Measurements from ENCODE around the gene ZNF79.

Gene ZNF79

DNA sequence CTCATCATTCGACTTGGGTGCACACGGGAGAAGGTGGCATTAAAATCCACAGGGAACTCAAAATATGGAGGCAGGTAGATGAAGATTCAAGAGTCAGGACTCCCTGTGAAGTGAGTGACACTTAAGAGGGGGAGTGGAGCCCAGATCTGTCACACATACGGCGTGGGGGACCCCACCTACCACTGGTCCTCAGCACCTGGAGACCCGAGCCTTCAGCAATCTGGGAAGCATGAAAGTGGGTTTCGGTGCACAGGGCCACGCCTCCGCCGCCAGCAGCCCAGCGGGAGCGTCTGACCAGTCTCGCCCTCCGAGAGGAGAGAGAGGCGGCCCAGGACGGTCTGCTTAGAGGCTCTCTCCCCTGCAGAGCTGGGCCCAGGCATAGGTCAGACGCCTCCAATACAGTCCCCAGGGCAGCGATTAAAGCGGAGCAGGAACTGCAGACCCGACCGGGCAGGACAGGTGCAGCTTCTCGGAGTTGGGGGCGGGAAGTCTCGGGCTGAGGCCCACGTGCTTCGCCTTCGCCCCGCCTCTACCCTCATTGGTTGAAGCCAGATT lies 27.9 kb upstream of the ZNF79 start:
- ChIA-PET POLR2A (interaction anchor here (0.7 to 1.7 kb wide), 13 partner anchors 8 to 181 kb away, joined by 3 to 18 read pairs (median 4); partner anchors contain the start of gene ZNF79), CTCF (interaction anchor here (0.8 to 1.6 kb wide), 2 partner anchors 36 to 172 kb away, joined by 3 to 4 read pairs; no protein-coding TSS in a partner anchor)
- no peak for TF ChIP-seq SP1 (IDR thresholded peaks at IDR 0.05)
- peak; percentile 98 for TF ChIP-seq L3MBTL2 (conservative IDR thresholded peaks at IDR 0.05)
- no peak for DNase-seq (ENCODE audit: extremely low spot score)

DNA sequence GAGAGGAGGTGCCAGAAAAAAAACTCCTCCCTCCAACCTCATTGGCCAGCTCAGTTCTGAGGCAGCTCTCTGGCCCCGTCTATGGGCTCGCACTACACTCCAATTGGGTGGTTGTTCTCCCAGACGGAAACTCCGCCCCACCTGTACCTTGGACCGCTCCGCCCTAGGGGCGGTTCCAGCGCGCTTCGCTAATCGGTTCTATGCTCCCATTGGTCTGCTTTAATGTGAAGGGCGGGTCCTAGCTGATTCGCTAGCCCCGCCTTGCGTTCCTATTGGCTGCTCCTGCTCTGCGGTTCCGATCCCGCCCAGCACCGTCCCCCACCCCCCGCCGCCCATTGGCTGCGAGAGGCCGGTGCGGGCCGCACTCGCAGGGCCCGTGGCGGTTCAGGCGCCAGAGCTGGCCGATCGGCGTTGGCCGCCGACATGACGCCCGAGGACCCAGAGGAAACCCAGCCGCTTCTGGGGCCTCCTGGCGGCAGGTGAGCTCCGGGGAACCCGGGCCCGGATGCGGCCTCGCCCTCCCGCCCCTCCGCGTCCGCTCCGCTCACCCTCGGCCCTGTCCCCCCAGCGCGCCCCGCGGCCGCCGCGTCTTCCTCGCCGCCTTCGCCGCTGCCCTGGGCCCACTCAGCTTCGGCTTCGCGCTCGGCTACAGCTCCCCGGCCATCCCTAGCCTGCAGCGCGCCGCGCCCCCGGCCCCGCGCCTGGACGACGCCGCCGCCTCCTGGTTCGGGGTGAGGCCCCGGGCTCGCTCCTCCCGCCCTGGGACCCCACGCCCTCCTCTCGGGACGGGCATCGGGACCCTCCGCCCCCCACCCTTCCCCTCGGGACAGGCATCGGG lies 27.2 kb upstream of the ZNF79 start, which contains the start of gene SLC2A8:
Gene SLC2A8, plus strand, starts transcription at position 362 of the 838 bp plus-strand sequence. Its CDS starts 62 bp downstream, at position 424.
- ChIA-PET POLR2A (interaction anchor here (0.7 to 1.7 kb wide), 13 partner anchors 9 to 182 kb away, joined by 3 to 18 read pairs (median 4); partner anchors contain the start of gene ZNF79), CTCF (interaction anchor here (0.8 to 1.6 kb wide), 2 partner anchors 37 to 173 kb away, joined by 3 to 4 read pairs; no protein-coding TSS in a partner anchor)
- DNase-seq (ENCODE audit: extremely low spot score): peak; percentile 97
- TF ChIP-seq, protein P1, sequence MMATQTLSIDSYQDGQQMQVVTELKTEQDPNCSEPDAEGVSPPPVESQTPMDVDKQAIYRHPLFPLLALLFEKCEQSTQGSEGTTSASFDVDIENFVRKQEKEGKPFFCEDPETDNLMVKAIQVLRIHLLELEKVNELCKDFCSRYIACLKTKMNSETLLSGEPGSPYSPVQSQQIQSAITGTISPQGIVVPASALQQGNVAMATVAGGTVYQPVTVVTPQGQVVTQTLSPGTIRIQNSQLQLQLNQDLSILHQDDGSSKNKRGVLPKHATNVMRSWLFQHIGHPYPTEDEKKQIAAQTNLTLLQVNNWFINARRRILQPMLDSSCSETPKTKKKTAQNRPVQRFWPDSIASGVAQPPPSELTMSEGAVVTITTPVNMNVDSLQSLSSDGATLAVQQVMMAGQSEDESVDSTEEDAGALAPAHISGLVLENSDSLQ (IDR thresholded peaks at IDR 0.05): peak; percentile 88
- TF ChIP-seq ZNF384 (IDR thresholded peaks at IDR 0.05): no peak
- TF ChIP-seq HDGF (IDR thresholded peaks at IDR 0.05; ENCODE audit: borderline replicate concordance): peak; percentile 91; the same call in 1 of the 2 replicates
- no peak for TF ChIP-seq FOXA1 (IDR thresholded peaks at IDR 0.05)
- TF ChIP-seq FOXM1 (IDR thresholded peaks at IDR 0.05; ENCODE audit: borderline replicate concordance): no peak
- TF ChIP-seq ARNT (IDR thresholded peaks at IDR 0.05): no peak
- TF ChIP-seq ELF4 (IDR thresholded peaks at IDR 0.05): no peak
- no peak for TF ChIP-seq FOXK2 (IDR thresholded peaks at IDR 0.05)
- no peak for TF ChIP-seq SUZ12 (IDR thresholded peaks at IDR 0.05)
- TF ChIP-seq L3MBTL2 (conservative IDR thresholded peaks at IDR 0.05): no peak
- no peak for TF ChIP-seq SP1 (IDR thresholded peaks at IDR 0.05)
- no peak for TF ChIP-seq NFRKB (IDR thresholded peaks at IDR 0.05)
- TF ChIP-seq LEF1 (IDR thresholded peaks at IDR 0.05; ENCODE audit: borderline replicate concordance): no peak
- no peak for TF ChIP-seq BHLHE40 (IDR thresholded peaks at IDR 0.05; ENCODE audit: borderline replicate concordance)
- TF ChIP-seq TARDBP (IDR thresholded peaks at IDR 0.05): no peak

DNA sequence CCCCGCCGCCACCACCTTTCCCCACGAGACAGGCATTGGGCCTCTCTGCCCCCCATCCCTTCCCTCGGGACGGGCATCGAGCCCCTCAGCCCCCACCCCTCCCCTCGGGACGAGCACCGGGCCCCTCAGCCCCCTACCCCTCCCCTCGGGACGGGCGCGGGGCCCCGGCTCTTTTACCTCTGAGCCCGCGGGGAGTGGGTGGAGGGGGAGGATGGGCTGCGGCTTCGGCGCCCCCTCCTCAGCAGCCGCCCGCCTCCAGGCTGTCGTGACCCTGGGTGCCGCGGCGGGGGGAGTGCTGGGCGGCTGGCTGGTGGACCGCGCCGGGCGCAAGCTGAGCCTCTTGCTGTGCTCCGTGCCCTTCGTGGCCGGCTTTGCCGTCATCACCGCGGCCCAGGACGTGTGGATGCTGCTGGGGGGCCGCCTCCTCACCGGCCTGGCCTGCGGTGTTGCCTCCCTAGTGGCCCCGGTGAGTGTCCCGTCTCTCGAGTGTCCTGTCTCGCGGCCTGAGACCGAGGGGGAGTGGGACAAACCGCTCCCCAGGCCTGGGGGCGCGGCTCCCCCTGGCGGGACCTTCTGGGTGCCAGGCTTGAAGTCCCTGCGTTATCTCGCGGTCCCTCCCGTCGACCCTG lies 26.4 kb upstream of the ZNF79 start:
- TF ChIP-seq FOXK2 (IDR thresholded peaks at IDR 0.05) (no peak), CTBP1 (IDR thresholded peaks at IDR 0.05; ENCODE audit: borderline replicate concordance) (no peak), NFRKB (IDR thresholded peaks at IDR 0.05) (no peak), SUZ12 (IDR thresholded peaks at IDR 0.05) (no peak), ARNT (IDR thresholded peaks at IDR 0.05) (no peak)
- ChIA-PET POLR2A (interaction anchor here (1.2 to 2.4 kb wide), 4 partner anchors 26 to 79 kb away, joined by 4 to 18 read pairs (median 6); partner anchors contain the start of gene ZNF79), CTCF (interaction anchor here (1.6 kb wide), 1 partner anchor 174 kb away, joined by 3 read pairs; no protein-coding TSS in a partner anchor)
- DNase-seq (ENCODE audit: extremely low spot score): no peak

DNA sequence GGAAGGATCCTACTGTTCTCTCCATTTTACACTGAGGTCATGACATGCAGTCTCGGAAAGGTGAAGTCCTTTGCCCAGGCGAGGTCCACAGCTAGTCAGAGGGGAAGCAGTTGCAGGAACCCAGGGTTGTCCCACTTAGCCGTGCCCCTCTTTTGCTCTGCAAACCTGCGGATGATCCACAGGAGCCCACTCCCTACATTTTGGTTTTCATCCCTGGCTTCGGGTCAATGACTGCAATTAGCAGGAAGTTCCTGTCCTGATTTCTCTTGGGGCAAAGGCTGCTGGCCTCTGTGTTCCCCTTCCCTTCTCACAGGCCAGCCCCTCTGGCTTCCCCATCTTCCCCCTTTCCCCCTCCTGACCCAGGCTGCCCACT lies 25.9 kb upstream of the ZNF79 start:
- TF ChIP-seq NFRKB (IDR thresholded peaks at IDR 0.05) (no peak), HDGF (IDR thresholded peaks at IDR 0.05; ENCODE audit: borderline replicate concordance) (no peak), BHLHE40 (IDR thresholded peaks at IDR 0.05; ENCODE audit: borderline replicate concordance) (no peak), L3MBTL2 (conservative IDR thresholded peaks at IDR 0.05) (no peak), ZNF384 (IDR thresholded peaks at IDR 0.05) (no peak), FOXM1 (IDR thresholded peaks at IDR 0.05; ENCODE audit: borderline replicate concordance) (no peak), FOXK2 (IDR thresholded peaks at IDR 0.05) (no peak), FOXA1 (IDR thresholded peaks at IDR 0.05) (no peak), TARDBP (IDR thresholded peaks at IDR 0.05) (no peak), ARNT (IDR thresholded peaks at IDR 0.05) (no peak), SUZ12 (IDR thresholded peaks at IDR 0.05) (no peak), CTBP1 (IDR thresholded peaks at IDR 0.05; ENCODE audit: borderline replicate concordance) (no peak), SP1 (IDR thresholded peaks at IDR 0.05) (no peak), ELF4 (IDR thresholded peaks at IDR 0.05) (no peak), LEF1 (IDR thresholded peaks at IDR 0.05; ENCODE audit: borderline replicate concordance) (no peak)
- TF ChIP-seq, protein P1 (IDR thresholded peaks at IDR 0.05): no peak
- ChIA-PET CTCF (interaction anchor here (1.1 kb wide), 1 partner anchor 37 kb away, joined by 4 read pairs; no protein-coding TSS in a partner anchor), POLR2A (interaction anchor here (2.4 kb wide), 1 partner anchor 26 kb away, joined by 9 read pairs; the partner anchor contains the start of gene ZNF79)
- no peak for DNase-seq (ENCODE audit: extremely low spot score)

DNA sequence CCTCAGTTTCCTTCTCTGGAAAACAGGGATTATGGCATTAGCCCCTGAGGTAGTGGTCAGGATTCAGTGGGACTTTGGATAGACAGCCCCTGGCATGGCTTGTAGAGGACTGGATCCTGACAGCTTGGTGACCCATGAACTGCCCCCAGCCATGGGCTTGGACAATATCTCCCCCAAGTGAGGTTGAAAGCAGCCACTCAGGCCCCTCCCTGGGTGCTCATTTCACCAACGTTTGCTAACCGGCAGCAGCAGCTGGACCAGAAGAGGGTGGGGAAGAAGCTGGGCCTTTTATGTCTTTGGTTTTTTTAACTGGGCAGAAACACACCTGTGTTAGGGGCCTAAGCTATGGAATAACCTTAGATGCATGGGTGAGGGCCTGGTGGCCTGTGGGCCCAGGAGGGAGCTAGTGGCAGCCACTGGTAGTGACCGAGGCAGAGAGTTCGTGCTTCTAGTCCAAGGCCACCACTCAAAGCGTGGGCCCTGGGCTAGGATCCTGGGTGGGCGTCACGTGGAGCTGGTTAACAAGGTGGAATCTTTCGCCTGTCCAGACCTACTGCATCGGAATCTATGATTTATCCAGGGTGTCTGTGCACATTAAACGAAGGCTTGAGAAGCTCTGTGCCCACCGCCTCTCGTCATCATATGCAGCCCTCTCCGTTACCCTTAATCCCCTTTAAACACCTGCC lies 25.3 kb upstream of the ZNF79 start:
- TF ChIP-seq ELF4 (IDR thresholded peaks at IDR 0.05): no peak
- no peak for TF ChIP-seq SP1 (IDR thresholded peaks at IDR 0.05)
- no peak for TF ChIP-seq NFRKB (IDR thresholded peaks at IDR 0.05)
- no peak for TF ChIP-seq BHLHE40 (IDR thresholded peaks at IDR 0.05; ENCODE audit: borderline replicate concordance)
- CTCF ChIA-PET: interaction anchor here (0.6 to 1.1 kb wide), 2 partner anchors 25 to 38 kb away, joined by 3 to 4 read pairs; partner anchors contain the start of gene ZNF79

More for the DNA sequence above, 25.3 kb upstream of the ZNF79 start:
- POLR2A ChIA-PET: interaction anchor here (2.4 kb wide), 1 partner anchor 25 kb away, joined by 9 read pairs; the partner anchor contains the start of gene ZNF79
- no peak for DNase-seq (ENCODE audit: extremely low spot score)

All from HEK293T (cell line).